Epithelial cell of proximal tubule (primary cell): ENCODE results near the gene ASTN1. TPM values are rescaled to one million over a fixed set of nuclear protein-coding genes. Genes with fewer than 3 reads are reported as not detected.

Source experiments
- DNase-seq: peaks from one replicate; pipeline ENCODE4 v3.0.0-alpha.2; 2011; ENCODE audit warnings: low read depth
- H3K4me3 ChIP-seq: 2 replicates; pipeline ENCODE4 v1.5.1; 2011; ENCODE audit warnings: low read depth, mild to moderate bottlenecking, low read length
- CTCF ChIP-seq: conservative IDR thresholded peaks from 2 replicates; pipeline ENCODE4 v1.5.1; 2012; ENCODE audit warnings: low read depth, mild to moderate bottlenecking, low read length
- total RNA-seq: library from RNA; depleted of rRNA; stranded (reverse); fragments of >200 nt; gene quantifications from 2 replicates; pipeline ENCODE4 v1.2.3, GENCODE V29; 2015

Gene ASTN1
- total RNA-seq, 1 donor from 2014 or later = 0.23 TPM

GRCh38 chr1:176879784-176880620 lies 284.5 kb downstream of the ASTN1 start:
- TF ChIP-seq CTCF = no peak
- no peak overlapping the region for H3K4me3 ChIP-seq
- no peak for DNase-seq

GRCh38 chr1:176878750-176879536 lies 285.6 kb downstream of the ASTN1 start:
- DNase-seq = no peak
- peak; percentile 11 for TF ChIP-seq CTCF
- H3K4me3 ChIP-seq = no peak overlapping the region

GRCh38 chr1:176877557-176877956 lies 287.0 kb downstream of the ASTN1 start:
- H3K4me3 ChIP-seq = no peak overlapping the region
- no peak for DNase-seq
- TF ChIP-seq CTCF = no peak

GRCh38 chr1:176876966-176877515 lies 287.5 kb downstream of the ASTN1 start:
- no peak for DNase-seq
- no peak for TF ChIP-seq CTCF
- no peak overlapping the region for H3K4me3 ChIP-seq

- DNase-seq = no peak
- TF ChIP-seq CTCF = no peak
- no peak overlapping the region for H3K4me3 ChIP-seq
These were observed 294.9 kb downstream of the ASTN1 start for GRCh38 chr1:176869577-176869976.

- TF ChIP-seq CTCF = no peak
- H3K4me3 ChIP-seq = no peak overlapping the region
- no peak for DNase-seq
These were observed 298.3 kb downstream of the ASTN1 start for GRCh38 chr1:176866011-176866714.
